ENCODE data around the gene DENND4B.

DENND4B gene

DNA sequence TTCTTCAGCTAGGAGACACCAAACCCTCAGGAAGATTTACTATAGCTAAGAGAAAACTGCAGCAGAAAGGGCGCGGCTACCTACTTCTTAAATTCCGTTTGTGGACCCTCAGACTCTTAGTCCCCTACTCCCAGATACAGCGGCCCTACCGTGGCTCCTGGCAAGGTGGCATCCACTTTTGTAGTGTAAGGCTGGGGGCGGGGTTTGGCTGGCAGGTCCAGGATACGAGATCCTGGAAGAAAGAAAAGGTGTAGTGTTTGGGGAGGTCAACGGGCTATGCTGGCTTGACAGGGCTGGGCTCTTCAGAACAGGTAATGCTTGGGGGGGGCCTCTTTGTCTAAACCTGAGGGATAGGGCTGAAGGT, 21.5 kb upstream of the DENND4B start:
- DNase-seq, result no peak

DNA sequence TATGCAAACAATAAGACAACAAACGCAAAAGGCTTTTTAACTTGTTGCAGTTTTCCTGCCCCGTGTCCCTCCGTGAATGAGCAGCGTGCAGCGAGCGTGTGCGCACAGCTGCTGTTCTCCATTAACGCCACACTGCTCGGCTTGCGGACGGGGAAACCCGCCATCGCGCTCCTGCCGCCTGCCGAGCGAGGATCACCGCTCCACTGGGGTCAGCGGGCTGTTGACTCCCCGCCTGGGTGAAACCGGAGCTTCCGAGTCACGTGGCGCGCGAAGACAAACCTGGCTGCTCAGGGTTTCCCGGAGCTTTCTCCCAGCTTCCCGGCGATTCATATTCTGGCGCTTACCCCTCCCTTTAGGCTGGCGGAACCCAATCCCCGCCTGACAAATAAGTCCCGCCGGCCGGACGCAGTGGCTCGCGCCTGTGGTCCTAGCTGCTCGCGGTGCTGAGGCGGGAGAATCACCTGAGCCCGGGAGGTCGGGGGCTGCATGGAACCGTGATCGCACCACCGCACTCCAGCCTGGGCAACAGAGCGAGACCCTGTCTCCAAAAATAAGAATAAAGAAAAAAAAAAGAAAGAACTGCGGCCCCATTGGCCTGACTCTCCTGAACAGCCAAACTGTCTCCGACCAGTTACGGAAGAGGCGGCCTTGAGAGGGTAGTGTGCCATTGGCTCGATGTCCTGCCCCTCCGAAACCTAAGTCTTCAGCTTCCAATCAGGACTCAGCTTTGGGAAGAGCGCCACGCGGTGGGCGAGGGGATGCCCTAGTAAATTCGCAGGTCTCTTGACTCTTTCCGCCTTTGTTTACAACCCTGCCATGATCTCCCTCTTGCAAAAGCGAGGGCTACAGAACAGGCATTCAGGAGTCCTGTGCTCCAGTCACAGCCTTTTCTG, 20.8 kb upstream of the DENND4B start, which contains the start of gene CREB3L4:
TSS of gene CREB3L4 (plus strand) at position 796 of the 893 bp plus-strand sequence. CDS start 624 bp downstream, outside the sequence.
- DNase-seq, result peak; percentile 96 to 98

DNA sequence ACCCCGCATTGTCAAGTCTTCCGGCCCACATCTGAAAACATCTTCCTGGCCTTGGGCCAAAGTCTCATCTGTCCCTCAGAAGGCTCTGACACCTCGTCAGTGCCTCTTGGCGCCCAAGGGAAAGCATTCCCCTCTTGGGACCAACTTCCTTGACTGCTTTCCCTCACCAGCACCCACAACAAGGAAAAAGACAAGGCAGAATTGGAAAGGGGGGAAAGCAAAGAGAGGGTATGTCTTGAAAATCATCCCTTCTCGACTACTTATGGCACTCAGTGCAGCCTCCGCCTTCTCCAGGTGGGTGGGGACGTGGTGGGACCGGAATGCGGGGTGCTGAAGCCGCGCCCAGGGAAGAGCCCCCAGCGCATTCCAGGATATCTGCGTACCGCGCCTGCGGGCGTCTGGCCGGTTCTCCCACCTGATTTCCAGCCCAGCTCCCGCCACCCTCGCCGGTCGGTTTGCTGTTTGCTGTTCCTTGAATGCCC, 17.4 kb upstream of the DENND4B start:
- DNase-seq, result peak in 1 of 2 experiments; percentile 40

DNA sequence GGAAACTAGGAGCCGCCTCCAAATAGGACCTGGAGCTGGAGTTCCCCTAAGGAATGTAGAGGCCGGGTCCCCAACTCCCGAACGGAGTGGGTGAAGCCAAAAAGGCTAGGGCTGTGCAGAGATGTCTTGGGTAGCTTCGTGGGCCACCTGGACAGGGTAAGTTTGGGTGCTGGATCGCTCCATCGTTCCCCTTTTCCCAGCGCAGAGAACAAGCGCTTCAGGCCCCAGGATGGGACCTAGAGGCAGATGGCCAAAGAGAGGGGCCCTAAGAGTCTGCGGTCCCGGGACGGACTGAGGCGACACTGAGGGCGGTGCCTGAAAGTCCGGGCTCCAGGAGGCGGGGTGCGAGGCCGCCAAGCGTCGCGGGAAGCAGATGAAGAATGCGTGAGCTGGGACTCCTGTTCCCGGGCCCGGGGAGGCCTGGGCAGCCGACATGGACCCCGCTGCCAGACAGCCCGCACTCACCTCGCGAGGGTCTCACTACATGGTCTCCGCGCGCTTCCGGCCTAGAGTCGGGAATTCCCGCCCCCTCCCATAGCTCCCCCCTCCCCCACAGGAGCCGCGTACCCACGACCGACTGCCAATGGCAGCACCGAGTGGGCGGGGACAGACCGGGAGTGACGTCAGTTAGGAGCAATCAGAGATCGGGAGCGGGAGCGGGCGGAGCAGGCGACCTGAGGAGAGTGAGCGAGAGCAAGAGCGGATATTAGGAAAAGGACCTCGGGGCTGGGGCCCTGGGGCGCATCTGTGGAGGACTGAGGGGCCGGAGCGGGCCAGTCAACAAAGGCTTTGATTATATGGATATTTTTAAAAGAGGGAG, 16.7 kb upstream of the DENND4B start, which contains the start of gene SLC39A1:
TSS of gene SLC39A1 (minus strand) at position 508 of the 820 bp plus-strand sequence. CDS start 822 bp downstream, outside the sequence.
- peak; percentile 97 to 98 for DNase-seq

DNA sequence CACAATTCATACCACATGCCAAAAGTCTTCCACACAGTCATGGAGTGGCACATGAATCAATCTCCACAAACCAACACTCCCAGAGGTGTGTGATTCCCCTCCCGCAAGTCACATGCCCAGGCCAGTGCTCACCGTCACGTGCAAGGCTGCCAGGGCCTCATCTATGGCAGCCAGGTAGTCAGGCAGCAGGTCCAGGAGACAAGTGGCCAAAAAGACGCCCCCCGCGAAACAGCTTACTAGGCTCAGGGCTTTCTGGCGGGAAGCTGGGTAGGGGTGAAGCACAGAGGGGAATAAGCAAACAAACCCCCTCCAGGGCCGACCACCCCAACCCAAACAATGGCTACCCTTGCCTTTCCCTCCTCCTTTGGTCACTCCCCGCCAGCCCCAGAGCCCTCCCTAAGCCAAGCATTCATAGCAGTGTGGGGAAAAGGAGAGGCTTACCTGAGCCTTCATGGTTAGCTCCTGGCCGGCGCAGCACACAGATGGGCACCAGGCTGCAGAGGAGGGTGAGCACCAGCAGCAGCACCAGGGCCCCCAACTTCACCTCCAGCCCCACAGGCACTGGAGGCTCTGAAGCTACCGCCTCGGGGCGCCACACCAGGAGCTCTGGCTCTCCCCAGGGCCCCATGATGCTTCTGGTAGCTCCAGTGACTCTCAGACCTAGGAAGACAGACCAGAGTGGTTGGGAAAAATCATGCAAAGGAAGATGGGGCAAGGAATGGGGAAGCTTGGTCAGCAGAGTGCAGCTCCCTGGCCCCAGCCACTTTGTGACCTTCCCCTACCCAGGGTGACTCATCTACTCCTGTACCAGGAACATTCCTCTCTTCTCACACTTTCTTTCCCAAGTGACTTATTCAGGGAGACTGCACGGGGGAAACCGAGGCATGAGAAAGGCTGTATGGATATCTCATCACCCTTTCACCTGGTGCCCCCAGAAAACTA, 15.8 kb upstream of the DENND4B start:
- no peak for DNase-seq

DNA sequence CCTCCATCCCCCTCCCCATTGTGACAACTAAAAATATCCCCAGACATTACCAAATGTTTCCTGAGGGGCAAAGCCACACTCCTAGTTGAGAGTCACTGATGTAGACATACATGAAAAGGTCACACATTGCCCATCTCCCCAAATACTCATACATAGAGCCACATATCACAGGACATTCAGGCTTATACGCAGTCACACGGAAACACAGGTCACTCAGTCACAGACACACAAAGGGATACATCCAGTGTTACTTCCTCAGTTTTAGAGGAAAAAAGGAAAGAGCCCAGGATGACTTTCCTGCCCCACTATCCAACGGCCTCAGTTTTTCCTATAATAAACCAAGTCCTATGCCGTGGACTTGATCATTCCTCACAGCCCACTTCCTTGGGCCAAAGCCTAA, 14.9 kb upstream of the DENND4B start:
- DNase-seq, result no peak

DNA sequence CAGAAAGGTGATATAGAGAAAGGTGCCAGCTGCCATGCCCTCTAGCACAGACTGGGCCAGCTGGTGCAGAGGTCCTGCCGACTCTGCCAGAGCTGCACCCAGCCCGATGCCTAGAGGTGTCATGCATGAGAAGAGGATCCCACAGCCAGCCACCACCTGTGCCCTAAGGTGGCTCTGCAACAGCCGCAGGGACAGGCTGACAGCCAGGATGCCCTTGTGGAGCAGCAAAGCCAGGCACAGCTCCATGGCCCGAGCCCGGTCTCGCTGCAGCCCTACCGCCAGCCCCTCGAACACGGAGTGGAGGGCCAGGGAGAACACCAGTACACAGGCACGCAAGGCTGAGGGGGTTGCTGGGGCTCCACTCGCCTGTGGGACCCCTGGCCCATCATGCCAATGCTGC, 13.7 kb upstream of the DENND4B start:
- no peak for DNase-seq

GRCh38 chr1:153959454-153959853, 12.9 kb upstream of the DENND4B start:
- no peak for DNase-seq

DNA sequence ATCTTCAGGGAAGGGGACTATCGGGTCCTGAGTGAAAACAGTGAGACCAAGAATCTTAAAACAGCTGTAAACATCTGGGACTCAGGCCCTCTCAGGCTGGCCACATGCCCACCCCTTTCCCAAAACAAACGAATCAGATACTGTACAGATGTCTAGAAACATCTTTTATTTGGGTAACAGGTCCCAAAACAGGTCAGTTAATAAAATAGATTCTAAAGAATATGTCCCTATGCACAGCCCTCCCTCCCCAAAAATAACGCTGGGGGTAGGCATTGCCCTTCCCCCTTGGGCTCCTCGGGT, 12.4 kb upstream of the DENND4B start:
- no peak for DNase-seq

- DNase-seq, result peak; percentile 98
These were observed 11.8 kb upstream of the DENND4B start, which contains the start of gene CRTC2 for GRCh38 chr1:153958111-153958960. Gene CRTC2 (minus strand): TSS chr1:153958612. CDS start chr1:153958497, 115 bp downstream.

- no peak for DNase-seq
These were observed 11.2 kb upstream of the DENND4B start for GRCh38 chr1:153957744-153958110.

- DNase-seq, result no peak
These were observed 10.6 kb upstream of the DENND4B start for GRCh38 chr1:153956997-153957715.

DNA sequence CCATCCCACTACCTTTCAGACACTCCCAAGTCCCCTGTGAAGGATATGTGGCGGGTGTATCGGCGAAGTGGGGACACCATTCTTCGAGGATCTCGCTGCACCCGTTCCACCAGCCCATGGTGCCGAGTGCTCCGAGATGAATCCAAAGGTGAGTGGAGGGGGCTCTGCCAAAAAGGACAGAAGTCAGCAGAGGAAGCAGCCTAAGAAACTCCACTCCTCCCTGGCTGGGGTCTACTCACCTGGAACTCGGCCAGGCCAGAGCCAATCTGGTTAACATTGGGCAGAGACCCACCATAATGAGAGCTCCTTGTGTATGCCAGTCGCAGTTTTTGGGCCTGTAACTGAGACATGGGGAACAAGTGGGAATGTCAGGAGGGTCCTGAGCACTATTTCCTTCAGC, 8.3 kb upstream of the DENND4B start:
- no peak for DNase-seq

DNA sequence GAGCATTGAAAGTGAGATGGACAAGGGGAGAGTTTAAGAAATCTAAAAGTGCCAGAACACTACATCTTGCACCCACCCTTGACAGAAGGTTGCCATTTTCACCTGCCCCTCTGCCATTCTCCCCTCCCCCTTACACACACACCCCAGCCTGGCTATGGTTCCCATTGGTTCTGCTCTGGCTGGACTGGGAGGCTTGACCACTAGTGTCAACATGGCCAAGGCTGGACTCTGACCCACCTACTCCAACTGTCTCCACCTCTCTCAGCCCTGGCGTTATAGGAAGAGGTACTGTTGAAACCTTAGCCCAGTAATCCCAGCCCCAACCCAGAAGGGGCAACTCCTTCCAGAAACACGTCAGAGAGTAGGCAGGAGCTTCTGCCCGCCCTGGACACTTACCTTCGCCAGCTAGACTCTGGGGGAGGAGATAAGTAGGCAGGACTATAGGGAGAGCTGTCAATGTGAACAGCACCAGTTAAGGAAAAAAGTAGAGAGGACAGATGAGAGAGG, 7.4 kb upstream of the DENND4B start:
- no peak for DNase-seq

GRCh38 chr1:153951801-153952200, 5.3 kb upstream of the DENND4B start:
- no peak for DNase-seq

DNA sequence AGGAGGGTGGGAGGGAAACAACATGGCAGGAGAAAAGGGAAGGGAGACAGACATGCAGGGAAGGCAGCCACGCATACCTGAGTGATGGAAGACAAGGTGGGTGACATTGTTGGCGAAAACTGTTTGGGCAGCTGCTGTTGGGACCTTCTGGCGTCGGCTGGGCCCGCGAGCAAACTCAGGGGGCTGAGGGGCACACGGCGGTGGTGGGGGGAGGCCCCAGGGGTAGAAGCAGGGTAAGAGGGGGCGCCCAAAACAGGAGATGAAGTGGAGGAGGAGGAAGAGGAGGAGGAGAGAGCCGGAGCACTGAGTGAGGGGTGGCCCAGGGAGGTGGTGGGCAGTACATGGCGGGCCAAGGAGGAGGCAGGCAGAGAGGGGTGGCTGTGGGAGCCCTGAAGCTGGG, 4.7 kb upstream of the DENND4B start:
- DNase-seq, result no peak

DNA sequence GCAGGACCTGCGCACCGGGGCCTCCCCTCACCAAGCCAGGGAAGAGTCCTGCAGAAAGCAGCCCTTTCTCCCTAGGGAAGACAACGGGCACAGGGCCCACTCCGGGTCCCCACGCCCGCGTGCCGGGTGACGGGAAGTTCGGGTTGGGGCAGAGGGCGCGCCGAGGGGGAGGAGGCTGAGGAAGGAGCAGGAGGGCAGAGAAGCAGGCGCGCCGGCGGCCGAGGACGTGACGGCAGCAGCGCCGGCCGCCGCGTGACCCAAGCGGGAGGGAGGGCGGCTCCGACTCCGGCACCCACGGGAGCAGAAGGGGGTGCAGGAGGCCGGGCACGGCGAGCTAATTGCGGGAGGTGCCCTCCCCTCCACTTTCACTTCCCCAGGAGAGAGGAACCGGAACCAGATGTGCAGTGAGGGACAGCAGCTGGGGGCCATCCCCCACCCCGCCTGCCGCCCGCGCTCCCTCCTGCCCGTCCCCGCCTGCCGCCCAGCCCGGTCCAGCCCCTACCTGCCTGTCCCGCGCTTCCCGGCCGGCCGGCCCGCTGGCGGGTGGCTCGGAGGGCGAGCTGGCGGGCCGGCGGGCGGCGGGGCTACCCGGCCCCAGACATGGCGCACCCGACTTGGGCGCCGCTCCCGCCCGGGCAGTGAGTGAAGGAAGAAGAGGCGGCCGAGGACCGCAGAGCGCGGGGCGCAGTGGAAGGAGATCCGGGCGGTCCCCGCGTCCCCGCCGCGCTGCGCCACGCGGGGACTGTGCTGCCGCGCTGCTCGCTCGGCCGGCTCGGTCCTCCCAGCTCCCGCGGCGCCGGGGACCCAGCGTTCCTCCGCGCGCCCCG, 510 bp downstream of the DENND4B start:
- DNase-seq, result peak in 1 of 2 experiments; percentile 21

GRCh38 chr1:153945131-153945794, 1.3 kb downstream of the DENND4B start:
- DNase-seq, result no peak

GRCh38 chr1:153944827-153945117, 1.7 kb downstream of the DENND4B start:
- no peak for DNase-seq
